ENCODE results near the gene C9orf78.

Gene C9orf78

DNA sequence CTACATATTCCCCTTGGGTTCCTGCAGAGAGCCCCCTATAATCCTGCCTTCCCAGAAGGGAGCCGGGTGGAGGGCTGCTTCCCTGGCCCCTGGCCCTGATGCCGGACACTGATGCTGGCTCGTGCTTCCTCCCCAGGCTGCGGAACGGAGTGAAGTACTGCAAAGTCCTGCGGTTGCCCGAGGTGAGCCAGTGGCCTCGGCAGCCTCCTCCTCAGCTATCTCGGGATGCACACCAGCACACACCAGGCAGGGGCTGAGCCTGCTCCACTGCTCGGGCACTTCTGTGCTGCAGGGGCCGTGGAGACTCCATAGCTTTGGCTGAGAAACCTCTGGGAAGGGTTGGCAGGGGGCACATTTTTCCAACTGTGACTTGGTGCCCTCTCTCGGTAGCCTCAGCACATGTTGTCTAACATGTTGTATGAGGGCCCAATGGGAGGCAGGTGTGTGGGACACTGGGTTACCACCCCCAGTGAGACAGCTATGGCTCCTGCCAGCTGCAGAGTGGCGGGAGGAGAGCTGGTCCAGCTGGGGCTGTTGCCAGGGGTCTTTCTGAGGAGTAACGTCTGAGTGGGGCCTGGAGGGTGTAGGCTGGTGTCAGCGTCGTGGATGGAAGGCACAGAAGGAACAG is 38.6 kb upstream of the C9orf78 start:
- TF ChIP-seq, protein P1, sequence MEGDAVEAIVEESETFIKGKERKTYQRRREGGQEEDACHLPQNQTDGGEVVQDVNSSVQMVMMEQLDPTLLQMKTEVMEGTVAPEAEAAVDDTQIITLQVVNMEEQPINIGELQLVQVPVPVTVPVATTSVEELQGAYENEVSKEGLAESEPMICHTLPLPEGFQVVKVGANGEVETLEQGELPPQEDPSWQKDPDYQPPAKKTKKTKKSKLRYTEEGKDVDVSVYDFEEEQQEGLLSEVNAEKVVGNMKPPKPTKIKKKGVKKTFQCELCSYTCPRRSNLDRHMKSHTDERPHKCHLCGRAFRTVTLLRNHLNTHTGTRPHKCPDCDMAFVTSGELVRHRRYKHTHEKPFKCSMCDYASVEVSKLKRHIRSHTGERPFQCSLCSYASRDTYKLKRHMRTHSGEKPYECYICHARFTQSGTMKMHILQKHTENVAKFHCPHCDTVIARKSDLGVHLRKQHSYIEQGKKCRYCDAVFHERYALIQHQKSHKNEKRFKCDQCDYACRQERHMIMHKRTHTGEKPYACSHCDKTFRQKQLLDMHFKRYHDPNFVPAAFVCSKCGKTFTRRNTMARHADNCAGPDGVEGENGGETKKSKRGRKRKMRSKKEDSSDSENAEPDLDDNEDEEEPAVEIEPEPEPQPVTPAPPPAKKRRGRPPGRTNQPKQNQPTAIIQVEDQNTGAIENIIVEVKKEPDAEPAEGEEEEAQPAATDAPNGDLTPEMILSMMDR (IDR thresholded peaks at IDR 0.05; ENCODE audit: low read depth, low read length, missing control alignments), result no peak
- in situ Hi-C loops (cut with HindIII; ENCODE audit: low sequenced_read_pairs), result no loop called here
- no peak overlapping the region for H3K4me3 ChIP-seq (ENCODE audit: low read depth, low read length)
- DNase-seq (ENCODE audit: low read depth), result no peak

DNA sequence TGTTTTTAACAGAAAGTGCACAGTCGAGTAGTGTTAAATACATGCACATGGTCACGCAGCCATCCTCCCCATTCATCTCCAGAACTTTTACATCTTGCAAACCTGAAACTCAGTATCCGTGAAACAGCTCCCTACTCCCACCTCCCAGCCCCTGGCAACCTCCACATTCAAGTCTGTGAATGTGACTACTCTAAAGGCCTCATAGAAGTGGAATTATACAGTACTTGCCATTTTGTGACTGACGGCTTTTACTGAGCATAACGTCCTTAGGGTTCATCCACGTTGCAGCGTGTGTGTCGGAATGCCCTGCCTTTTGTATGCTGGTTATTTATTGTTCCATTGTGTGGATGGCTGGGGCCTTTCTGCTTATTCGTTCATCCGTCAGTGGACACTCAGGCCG is 36.0 kb upstream of the C9orf78 start:
- in situ Hi-C loops (cut with HindIII; ENCODE audit: low sequenced_read_pairs), result no loop called here
- TF ChIP-seq, protein P1 (IDR thresholded peaks at IDR 0.05; ENCODE audit: low read depth, low read length, missing control alignments), result no peak
- H3K4me3 ChIP-seq (ENCODE audit: low read depth, low read length), result no peak overlapping the region
- no peak for DNase-seq (ENCODE audit: low read depth)

DNA sequence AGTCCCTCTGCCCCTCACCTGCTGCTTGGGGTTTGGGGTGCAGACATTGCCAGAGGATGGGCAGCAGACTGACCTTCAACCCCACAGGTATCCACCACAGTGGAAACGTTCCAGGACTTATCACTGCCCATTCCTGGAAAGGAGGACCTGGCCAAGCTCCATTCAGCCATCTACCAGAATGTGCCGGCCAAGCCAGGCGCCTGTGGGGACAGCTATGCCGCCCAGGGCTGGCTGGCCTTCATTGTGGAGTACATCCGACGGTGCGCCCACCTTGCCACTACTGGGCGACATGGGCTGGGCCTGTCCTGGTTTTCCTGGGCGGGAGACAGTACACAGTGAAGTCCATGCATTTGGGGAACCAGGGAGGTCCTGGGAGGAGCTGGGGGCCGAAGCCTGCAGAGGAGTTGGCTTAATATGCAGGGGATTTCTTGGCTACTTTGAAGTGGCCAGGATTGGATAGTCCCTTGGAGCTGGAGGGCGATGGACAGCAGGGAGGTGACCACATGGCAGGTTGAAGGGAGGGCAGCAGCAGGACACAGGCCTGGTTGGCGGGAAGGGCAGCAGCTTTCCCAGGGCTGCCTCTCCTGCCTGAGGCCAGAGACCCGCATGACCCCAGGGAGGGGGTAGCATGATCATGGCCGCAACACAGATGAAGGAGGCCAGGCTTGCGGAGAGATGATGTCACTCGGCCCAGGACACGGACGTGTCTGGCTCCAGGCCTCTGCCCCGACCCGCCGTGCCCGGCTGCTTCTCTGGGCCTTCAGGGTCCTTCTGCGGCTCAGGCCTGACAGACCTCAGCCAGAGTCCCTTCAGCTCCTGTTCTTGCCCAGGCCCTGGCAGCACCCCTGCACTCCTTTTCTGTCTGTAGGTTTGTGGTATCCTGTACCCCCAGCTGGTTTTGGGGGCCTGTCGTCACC is 34.8 kb upstream of the C9orf78 start:
- TF ChIP-seq, protein P1 (IDR thresholded peaks at IDR 0.05; ENCODE audit: low read depth, low read length, missing control alignments), result no peak
- in situ Hi-C loops (cut with HindIII; ENCODE audit: low sequenced_read_pairs), result no loop called here
- no peak for DNase-seq (ENCODE audit: low read depth)
- H3K4me3 ChIP-seq (ENCODE audit: low read depth, low read length), result no peak overlapping the region

DNA sequence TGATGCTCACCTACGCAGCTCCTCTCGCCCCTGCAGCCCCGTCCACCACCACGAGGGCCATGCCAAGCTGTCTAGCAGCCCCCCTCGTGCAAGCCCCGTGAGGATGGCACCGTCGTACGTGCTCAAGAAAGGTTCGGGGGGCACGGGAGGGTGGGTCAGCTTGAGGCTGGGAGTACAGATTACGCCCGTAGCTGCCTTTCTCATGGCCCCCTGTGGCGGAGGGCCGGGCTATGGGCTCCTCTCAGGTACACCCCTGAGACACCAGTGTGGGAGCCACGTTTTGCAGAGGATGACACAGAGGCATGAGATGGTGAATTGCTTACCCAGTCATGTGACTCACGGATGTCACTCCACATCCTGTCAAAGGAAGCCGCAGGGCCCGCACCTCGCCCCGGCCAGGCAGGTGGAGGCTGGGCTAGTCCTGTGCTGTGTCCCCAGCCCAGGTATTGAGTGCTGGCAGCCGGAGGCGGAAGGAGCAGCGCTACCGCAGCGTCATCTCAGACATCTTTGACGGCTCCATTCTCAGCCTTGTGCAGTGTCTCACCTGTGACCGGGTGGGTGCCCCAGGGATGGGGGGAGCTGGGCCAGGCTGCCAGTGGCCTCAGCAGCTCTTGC is 33.9 kb upstream of the C9orf78 start:
- TF ChIP-seq, protein P1 (IDR thresholded peaks at IDR 0.05; ENCODE audit: low read depth, low read length, missing control alignments), result no peak
- no peak overlapping the region for H3K4me3 ChIP-seq (ENCODE audit: low read depth, low read length)
- no peak for DNase-seq (ENCODE audit: low read depth)

DNA sequence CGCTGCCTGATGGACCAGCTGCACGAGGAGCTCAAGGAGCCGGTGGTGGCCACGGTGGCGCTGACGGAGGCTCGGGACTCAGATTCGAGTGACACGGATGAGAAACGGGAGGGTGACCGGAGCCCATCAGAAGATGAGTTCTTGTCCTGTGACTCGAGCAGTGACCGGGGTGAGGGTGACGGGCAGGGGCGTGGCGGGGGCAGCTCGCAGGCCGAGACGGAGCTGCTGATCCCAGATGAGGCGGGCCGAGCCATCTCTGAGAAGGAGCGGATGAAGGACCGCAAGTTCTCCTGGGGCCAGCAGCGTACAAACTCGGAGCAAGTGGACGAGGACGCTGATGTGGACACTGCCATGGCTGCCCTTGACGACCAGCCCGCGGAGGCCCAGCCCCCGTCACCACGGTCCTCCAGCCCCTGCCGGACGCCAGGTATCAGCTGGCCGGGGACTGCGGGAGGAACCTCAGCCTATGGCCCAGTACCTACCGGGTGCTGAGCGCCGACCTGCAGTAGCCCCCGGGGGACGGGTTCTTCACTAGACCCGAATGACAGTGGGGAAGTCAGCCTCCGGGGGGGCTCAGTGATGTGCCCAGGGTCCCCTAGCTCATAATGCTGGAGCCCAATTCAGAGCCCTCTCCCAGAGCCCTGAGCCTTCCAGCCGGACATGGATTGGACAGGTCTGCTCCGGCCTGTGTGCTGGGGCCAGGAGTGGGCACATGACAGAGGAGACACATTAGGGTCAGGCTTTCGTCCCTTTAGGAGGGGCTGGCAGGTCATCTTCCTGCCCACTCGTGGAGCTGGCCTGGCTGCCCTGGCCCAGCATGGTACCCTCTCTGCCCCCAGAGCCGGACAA is 33.2 kb upstream of the C9orf78 start:
- TF ChIP-seq, protein P1 (IDR thresholded peaks at IDR 0.05; ENCODE audit: low read depth, low read length, missing control alignments), result no peak
- H3K4me3 ChIP-seq (ENCODE audit: low read depth, low read length), result no peak overlapping the region
- in situ Hi-C loops (cut with HindIII; ENCODE audit: low sequenced_read_pairs), result no loop called here
- no peak for DNase-seq (ENCODE audit: low read depth)

More for the DNA sequence above, 33.9 kb upstream of the C9orf78 start:
- in situ Hi-C loops (cut with HindIII; ENCODE audit: low sequenced_read_pairs), result no loop called here
